Measurements from ENCODE around the gene PRKG1.
"Not testable (repeated sequence)": the region's sequence is repeated elsewhere in the genome, so short reads cannot be mapped to it uniquely, and the experiment has no call there.

The PRKG1 gene

GRCh38 chr10:51658000-51658399 is 583.7 kb downstream of the PRKG1 start:
- no peak for DNase-seq (ENCODE audit: low read depth)

- no peak for DNase-seq (ENCODE audit: low read depth)
These were observed 585.1 kb downstream of the PRKG1 start for GRCh38 chr10:51659344-51659743.

DNA sequence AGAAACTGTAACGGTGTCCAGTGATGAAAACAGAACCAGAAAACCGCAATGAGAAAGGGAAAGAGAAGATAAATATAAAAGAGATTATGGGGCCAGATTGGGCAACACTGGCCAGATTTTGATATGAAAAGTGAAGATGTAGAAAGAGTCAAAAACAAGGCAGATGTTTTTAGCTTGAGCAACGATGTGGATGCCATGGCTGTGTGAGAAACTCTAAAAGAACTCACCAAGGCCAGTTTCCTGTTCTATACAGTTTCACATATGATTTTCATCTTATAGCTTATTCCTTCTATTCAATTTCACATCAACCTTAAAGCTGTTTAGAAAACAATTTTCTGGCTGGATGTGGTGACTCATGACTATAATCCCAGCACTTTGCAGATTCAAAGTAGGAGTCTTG is 588.8 kb downstream of the PRKG1 start:
- no peak for DNase-seq (ENCODE audit: low read depth)

- no peak for DNase-seq (ENCODE audit: low read depth)
These were observed 592.2 kb downstream of the PRKG1 start for GRCh38 chr10:51666456-51666855.

- DNase-seq (ENCODE audit: low read depth), result no peak
These were observed 593.5 kb downstream of the PRKG1 start for GRCh38 chr10:51667678-51668335.

GRCh38 chr10:51668336-51668689 is 594.0 kb downstream of the PRKG1 start:
- no peak for DNase-seq (ENCODE audit: low read depth)

DNA sequence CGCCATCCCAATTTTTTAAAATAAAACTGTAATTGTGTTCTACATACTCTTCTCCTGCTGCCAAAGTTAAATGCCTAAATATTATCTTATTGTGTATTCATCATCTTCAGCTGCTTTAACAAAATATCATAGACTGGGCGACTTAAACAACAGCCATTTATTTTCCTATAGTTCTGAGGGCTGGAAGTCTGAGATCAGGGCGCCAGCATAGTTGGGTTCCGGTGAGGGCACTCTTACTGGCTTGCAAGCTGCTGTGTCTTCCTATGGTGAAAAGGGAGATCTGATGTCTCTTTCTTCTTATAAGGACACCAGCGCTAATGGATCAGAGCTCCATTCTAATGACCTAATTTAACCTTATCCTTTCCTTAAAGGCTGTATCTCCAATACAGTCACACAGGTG is 594.8 kb downstream of the PRKG1 start:
- no peak for DNase-seq (ENCODE audit: low read depth)

DNA sequence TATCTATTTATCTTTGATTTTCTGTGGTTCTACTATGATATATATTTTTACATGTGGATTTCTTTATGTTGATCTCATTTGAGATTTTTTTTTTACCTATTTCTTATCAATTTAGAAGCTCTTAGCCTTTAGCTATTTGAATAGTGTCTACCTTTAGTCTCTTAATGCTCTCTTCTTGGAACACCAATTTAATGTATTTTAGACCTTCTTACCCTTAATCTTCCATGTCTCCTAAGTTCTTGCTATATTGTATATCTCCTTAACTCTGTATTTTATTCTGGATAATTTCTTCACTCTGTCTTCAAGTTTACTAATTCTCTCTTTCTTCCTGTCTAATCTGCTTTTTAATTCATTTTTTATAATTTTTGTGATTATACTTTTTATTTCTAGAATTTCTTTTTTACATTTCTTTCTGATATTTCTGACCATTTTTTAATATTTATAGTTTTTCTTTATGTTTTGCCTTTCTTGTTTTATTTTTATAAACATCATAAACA is 597.8 kb downstream of the PRKG1 start:
- no peak for DNase-seq (ENCODE audit: low read depth)

GRCh38 chr10:51675088-51675487 is 600.8 kb downstream of the PRKG1 start:
- DNase-seq (ENCODE audit: low read depth), result no peak

DNA sequence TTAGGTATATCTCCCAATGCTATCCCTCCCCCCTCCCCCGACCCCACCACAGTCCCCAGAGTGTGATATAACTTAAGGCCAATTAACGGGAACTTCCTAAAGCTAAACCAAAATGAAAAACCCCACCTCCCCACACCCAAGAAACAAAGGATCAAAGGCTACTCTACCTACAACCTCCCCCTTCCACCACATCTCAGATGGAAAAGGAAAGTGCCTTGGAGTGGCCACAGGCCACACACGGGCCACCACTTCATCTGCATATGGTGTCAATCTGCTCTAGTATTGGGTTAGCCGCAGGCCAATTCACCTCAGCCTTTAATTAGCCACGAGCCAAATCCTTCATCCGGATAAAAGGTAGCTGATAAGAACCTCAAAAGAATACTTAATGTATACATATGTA is 605.6 kb downstream of the PRKG1 start:
- DNase-seq (ENCODE audit: low read depth), result no peak

DNA sequence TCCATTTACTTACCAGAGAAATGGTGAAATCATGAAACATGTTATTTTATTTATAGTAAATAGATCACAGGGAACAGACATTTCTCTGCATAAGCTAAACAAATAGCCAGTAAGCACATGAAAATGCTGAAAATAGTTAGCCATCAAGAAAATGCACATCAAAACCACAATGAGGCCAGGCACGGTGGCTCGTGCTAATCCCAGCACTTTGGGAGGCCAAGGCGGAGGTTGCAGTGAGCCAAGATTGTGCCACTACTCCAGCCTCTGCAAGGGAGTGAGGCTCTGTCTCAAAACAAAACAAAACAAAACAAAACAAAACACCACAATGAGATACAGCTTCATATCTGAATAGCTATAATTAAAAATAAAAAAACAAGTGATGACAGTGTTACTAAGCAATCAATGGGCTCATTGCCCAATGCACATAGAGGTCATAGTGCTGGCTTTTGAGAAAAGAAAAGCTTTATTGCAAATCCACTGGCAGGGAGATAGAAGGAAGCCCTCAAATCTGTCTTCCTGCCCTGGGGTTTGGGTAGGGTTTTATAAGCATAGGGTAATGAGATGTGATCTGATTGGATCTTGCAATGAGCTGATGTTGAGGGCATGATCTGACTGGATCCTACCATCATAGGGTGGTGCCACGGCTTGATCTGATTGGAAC is 608.9 kb downstream of the PRKG1 start:
- peak; percentile 82 for DNase-seq (ENCODE audit: low read depth)

DNA sequence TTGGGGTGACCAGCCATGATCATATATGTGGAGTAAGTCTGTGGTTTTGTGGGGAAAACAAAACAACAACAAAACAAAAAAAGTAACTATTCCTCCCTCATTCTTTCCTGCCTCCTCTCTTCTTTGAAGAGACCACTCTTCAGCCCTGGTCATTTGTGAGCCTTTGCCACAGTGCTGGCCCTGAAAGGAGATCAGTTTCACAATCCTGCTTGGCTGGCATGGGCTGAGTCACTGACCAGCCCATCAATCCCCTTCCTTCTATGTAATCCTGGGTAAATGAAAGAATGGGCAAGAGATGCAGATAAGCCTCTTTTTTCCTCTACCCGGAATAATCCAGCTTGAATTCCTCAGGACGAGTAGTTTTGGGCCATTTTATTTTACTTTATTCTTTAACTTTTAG is 611.5 kb downstream of the PRKG1 start:
- DNase-seq (ENCODE audit: low read depth), result no peak

- no peak for DNase-seq (ENCODE audit: low read depth)
These were observed 613.0 kb downstream of the PRKG1 start for GRCh38 chr10:51687296-51687695.

- DNase-seq (ENCODE audit: low read depth), result not testable (repeated sequence)
These were observed 614.5 kb downstream of the PRKG1 start for GRCh38 chr10:51688826-51689225.

DNA sequence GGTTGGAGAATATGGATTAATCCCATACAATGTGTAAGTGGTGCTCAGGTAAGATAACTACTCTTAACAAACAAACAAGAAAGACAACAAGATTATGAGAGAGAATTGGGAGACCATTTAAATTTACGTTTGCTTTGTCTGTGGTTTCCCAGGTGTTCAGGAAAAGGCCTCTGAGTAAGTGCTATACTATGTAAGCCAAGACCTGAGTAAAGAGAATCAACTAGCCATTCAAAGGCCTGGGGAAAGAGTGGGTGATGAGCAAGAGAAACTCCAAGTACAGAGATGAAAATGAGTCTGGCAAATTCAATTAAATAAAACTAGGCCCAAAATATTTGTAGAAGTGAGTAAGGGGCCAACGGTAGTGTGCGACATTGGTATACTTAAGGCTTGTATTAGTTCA is 615.2 kb downstream of the PRKG1 start:
- DNase-seq (ENCODE audit: low read depth), result no peak

DNA sequence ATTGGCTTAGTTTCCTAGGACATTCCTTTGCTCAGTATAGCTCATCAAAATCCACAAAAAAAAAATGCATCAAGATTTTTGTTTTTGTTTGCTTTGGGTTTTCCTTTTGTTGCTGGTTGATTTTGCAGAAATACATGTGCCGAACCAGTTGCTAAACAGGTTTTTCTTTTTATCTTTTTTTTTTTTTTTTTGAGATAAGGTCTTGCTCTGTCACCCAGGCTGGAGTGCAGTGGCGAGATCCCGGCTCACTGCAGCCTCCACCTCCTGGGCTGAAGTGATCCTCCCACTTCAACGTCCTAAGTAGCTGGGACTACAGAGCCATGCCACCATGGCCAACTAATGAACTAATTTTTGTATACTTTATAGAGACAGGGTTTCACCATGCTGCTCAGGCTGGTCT is 616.8 kb downstream of the PRKG1 start:
- no peak for DNase-seq (ENCODE audit: low read depth)

DNA sequence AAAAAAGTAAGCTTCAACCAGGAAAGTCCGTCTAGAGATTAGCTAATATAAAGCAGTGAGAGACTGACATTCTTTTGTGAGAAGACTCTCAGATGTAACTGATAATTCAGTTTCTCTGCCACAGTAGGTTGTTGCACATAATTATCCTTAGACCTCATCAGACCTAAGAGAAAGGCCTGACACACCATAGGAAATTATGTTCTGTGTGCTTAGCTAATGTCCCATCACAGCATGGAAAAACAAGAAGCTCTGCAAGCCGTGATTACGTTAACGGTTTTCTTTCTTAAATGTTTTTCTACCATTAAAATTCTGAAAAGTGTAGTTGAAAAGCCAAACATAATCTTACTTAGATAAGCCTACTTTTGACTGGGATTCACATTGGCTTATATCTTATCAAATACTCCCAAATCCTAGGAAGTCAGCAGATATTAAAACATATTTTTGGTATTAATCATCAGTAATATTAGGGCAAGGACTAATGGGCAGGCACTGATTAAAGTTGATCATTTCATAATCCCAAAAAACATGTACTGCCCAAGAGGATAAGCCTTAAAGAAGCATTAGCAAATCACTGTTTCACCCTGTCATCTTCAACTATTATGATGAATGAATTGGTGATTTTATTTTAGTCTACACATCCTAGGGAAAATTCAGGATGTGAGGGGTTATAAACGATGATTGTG is 619.9 kb downstream of the PRKG1 start:
- no peak for DNase-seq (ENCODE audit: low read depth)

- DNase-seq (ENCODE audit: low read depth), result no peak
These were observed 622.0 kb downstream of the PRKG1 start for GRCh38 chr10:51696251-51696650.

DNA sequence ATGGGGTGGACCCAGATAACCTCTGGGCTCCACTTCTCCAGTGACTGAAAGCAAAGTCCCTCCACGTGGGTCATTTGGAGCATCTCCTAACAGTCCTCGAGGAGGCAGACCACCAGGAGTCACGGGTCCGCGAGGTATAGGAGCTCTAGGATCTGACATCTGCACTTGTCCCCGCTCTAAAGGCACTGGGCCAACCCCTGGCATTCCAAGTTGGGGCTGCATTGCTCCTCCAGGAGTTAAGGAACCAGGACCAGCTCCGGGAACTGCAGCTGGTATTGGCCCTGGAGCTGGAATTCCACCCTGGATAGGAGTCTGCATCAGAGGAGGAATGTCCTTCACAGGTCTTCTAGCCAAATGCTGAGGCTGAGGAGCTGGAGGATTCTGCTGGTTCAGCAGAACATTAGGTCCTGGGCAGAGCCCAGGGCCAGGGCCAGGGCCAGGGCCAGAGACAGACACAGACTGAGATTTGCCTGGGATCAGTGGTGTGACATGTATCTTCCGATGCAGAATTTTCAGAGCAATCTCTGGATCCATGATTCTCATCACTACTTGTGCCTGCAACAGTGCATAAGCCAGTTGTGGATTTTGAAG is 624.3 kb downstream of the PRKG1 start:
- no peak for DNase-seq (ENCODE audit: low read depth)

DNA sequence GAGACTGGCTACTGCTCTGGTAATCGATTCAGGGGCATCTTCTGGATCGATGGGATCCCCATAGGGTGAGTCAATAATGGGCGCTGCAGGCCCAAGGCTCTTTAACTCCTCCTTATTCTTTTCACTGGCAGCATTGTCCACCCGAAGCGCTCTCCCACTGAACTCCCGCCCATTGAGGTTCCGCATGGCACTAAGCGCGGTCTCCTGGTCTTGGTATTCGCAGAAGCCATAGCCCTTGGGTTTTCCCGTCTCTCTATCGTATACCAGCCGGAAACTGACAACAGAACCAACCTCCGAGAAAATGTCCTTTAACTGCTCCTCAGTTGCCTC is 624.8 kb downstream of the PRKG1 start:
- DNase-seq (ENCODE audit: low read depth), result no peak

DNA sequence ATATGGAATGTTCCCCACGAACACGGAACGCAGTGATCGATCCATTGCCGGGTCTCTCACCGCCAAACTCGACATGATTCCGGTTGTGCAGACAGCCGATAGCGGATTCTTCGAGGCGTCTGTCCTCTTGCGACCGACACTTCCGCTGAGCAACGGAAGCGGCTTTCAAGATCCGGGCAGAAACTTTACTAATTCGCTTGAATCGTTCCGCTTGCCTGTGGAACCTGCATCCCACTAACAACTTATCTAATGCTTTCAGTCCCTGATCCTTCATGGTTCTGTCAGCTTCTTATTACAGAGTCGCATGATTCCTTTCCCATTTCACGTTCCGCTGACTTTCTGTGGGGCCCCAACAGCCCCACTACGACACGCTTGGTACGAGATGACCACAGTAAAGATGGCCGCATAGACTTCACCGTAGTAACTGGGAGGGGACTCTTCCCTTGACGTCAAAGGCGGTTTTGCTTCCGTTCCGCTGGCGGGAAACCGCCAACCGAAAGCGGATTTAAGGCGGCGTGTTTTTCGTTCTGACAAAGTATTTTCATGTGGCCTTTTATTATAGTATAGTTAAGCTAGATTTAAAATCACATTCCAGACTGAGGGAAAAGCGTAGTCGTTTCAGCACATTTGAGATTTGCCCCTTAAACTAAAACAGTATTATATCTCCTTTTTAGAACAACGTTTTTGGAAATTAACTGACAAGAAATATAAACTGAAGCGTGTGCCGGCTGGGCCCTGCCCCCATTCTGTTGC is 625.4 kb downstream of the PRKG1 start, which contains the start of gene CSTF2T:
Gene CSTF2T (minus strand): TSS at position 121 of the 753 bp plus-strand sequence. CDS start 46 bp downstream, at position 75.
- DNase-seq (ENCODE audit: low read depth), result peak; percentile 71

- DNase-seq (ENCODE audit: low read depth), result no peak
These were observed 626.0 kb downstream of the PRKG1 start for GRCh38 chr10:51700228-51700817.
